Stimulated activated CD4-positive, alpha-beta T cell treated with anti-CD3 and anti-CD28 coated beads, Interleukin-4, amount 100 ng/mL, for 48 hours (primary cell): Measurements from ENCODE around the gene KRT15.
"Not testable (repeated sequence)": the region's sequence is repeated elsewhere in the genome, so short reads cannot be mapped to it uniquely, and the experiment has no call there.

ENCODE experiments used
- DNase-seq, 2 donors: peaks; one replicate each; pipeline ENCODE4 v3.0.0-alpha.2; 2020; ENCODE audit warnings: low read depth in 2 of 2

Gene KRT15

GRCh38 chr17:41544491-41544892 lies 25.8 kb upstream of the KRT15 start:
- DNase-seq: no peak

- not testable (repeated sequence) for DNase-seq
These were observed 24.1 kb upstream of the KRT15 start for GRCh38 chr17:41542786-41543185.

GRCh38 chr17:41542357-41542756 lies 23.7 kb upstream of the KRT15 start:
- DNase-seq: no peak

- DNase-seq: no peak
These were observed 22.4 kb upstream of the KRT15 start for GRCh38 chr17:41540921-41541625.

GRCh38 chr17:41539979-41540701 lies 21.4 kb upstream of the KRT15 start:
- DNase-seq: no peak

DNA sequence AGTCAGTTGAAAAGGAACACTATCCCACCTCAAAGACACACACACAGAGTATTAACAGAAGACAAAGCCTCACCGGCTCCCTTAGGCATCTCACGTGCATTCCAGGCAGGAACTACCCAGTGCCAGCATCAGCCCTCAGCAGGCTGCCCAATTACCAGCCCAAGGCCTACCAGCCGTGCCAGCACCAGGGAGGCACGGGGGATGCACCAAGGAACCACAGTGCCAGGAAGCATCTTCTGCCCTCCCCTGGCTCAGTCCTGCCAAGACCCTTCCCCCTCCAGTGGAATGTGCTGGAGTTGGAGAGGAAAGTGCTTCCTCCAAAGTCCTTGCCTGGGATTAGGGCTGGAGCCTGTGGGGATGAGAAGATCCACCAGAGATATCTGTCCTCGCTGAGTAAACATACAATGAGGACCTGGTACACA lies 20.4 kb upstream of the KRT15 start:
- DNase-seq: no peak

- no peak for DNase-seq
These were observed 19.9 kb upstream of the KRT15 start for GRCh38 chr17:41538565-41538991.

DNA sequence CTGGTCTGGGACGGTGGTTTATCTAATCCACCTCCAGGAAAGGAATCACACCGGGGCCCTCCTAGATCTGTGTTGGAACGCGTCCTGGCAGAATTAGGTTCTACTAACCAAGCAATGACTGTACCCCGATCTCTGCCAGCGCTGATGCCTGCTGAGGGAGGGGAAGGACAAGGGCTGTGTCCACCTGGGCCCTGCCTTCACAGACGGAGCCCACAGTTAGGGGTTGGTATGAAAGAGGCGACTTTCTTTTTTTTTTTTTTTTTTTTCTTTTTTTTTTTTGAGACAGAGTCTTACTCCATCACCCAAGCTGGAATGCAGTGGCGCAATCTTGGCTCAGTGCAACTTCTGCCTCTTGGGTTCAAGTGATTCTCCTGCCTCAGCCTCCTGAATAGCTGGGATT lies 19.3 kb upstream of the KRT15 start:
- no peak for DNase-seq

GRCh38 chr17:41537614-41537954 lies 18.9 kb upstream of the KRT15 start:
- DNase-seq: no peak

GRCh38 chr17:41536741-41537613 lies 18.3 kb upstream of the KRT15 start:
- no peak for DNase-seq

- DNase-seq: no peak
These were observed 17.2 kb upstream of the KRT15 start for GRCh38 chr17:41535764-41536481.

DNA sequence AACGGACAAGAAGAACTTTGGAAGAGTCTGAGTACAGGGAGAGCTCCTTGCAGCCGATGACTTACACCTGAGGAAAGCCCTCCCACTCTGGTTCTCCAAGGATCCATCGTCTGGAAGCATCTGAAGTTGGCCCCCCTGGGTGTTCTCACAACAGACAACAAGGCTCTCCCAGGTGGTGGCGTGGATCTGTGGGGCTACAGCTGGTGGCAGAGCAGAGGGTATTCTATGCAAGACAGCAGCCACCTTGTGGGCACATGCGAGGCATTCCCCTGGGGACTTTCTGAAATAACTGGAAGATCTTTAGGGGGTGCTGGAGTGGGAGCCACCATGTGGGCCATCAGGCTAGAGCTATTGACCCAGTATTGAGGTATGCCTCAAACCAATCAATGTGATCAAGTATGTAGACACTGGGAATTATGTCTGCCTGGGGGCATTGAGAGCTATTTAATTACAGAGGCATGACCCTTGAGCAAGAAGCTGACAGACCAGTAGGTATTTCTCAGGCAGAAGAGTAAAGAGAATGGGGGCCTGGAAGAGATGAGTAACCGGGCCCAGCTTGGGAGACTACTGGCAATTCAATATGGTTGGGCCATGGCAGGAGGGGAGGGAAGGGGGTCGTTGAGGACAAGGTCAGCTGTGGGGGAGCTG lies 16.3 kb upstream of the KRT15 start:
- no peak for DNase-seq

DNA sequence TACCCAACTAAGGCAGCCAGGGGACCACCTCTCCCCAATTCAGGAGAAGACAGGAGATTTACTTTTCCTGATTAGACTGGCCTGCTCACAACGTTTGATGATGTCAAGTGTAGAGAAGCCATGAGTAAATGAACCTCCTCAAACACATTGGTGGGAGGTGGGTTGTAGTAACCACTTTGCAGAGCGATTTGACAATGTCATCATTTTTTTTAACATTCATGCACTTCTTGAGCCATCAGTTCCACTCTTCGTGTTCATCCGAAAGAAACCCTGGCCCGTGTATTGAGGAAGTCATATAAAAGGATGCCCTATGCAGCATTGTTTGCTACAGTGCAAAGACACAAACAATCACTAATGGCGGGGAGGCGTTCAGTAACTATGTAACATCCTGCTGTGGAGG lies 14.9 kb upstream of the KRT15 start:
- no peak for DNase-seq

DNA sequence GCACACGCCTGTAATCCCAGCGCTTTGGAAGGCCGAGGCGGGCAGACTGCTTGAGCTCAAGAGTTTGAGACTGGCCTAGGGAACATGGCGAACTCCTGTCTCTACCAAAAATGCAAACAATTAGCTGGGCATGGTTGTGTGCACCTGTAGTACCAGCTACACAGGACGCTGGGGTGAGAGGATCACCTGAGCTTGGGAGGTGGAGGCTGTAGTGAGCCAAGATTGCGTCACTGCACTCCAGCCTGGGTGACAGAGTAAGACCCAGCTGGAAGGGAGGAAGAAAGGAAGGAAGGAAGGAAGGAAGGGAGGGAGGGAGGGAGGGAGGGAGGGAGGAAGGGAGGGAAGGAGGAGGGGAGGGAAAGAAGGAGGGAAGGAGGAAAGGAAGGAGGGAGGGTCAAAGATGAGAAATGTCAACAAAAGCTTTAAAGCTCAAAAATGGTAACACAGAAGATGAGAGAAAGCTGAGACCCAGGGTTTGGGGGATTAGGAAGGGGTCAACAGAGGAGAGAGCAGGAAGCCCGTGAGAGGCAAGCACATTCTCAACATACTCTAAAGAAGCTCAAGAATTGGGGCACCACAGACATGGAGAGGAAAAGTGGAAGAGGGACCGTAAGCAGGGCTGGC lies 14.4 kb upstream of the KRT15 start:
- DNase-seq: no peak

DNA sequence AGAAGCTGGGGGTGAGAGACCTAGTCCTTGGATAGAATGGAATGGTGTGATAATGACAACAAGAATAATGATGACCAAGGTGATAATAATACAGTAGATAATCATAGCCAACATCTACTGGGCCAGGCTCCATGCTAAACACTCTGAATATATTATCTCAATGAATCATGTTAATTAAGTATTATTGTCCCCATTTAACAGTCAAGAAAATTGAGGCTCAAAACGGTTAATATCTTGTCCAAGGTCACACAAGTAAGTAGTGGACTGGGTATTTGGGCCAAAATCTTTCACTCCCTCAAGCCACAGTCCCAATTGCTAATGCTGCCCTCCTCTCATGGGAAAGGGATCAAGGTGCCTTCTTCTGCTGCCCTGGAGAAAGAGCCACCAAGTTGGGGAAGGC lies 13.3 kb upstream of the KRT15 start:
- no peak for DNase-seq

DNA sequence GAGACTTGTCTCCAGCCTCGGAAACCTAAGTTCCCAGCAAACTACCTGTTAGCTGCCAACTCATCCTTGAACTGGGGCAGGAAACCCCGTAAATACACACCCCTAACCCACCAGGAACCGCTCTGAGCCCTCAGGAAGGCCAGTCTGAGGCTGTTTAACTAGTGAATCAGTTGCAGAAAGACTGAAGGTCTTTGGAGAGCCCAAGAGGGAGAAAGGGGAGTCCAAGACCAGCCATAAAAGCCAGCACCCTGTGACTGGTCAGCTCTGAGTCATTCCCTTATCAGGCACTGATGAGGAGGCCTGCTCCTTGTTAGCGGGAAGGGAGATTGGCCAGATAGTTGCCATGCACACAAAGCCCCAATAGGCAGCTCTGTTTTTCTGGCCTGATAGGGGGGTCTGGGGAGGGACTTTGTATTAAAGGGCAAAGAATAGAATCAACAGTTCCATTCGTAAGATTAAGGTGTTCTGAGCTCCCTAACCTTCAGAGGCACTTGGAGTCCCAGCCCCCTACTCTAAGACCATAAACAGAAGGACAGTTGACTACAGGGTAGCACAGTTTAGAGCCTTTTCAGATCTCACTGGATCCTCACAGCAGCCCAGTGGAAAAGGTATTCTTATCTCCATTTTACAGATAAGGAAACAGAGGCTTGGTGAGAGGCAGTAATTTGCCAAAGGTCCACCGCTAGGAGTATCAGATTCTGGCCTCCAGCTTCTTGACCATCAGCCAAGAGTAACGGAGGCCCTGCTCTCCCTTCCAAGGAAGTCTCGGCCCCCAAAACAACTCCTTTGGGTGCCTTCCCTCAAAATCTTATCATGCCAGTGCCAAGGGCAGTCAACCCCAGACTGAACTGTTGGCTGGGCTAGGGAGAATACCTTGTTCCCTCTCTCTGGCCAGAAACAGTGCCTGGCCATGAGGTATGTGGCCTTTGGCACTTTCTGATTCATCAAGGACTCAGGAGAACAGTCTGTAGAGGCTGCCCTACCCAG lies 11.7 kb upstream of the KRT15 start:
- DNase-seq: no peak

- DNase-seq: no peak
These were observed 10.8 kb upstream of the KRT15 start for GRCh38 chr17:41529491-41529915.

- no peak for DNase-seq
These were observed 10.3 kb upstream of the KRT15 start for GRCh38 chr17:41528959-41529353.
